Trophoblast cell (in vitro differentiated cells and primary cell): Measurements from ENCODE around the gene TMEM150A.

Experiments
- DNase-seq, 2 donors: peaks; one replicate each; pipeline ENCODE4 v3.0.0-alpha.2; 2016
- H2AFZ ChIP-seq: 2 replicates; pipeline ENCODE4 v1.6.1; 2013; ENCODE audit warnings: low read length, moderate library complexity, mild to moderate bottlenecking; ENCODE audit not compliant: insufficient read depth, poor library complexity
- H2AK5ac ChIP-seq: 2 replicates; pipeline ENCODE4 v1.6.1; 2013; ENCODE audit warnings: mild to moderate bottlenecking, low read length
- H2BK120ac ChIP-seq: 2 replicates; pipeline ENCODE4 v1.6.1; 2013; ENCODE audit warnings: low read length, mild to moderate bottlenecking, moderate library complexity; ENCODE audit not compliant: insufficient read depth, poor library complexity
- H2BK12ac ChIP-seq: 2 replicates; pipeline ENCODE4 v1.6.1; 2013; ENCODE audit warnings: mild to moderate bottlenecking, low read length, moderate library complexity
- H2BK5ac ChIP-seq: 2 replicates; pipeline ENCODE4 v1.6.1; 2013; ENCODE audit warnings: low read length, low read depth, moderate library complexity, mild to moderate bottlenecking; ENCODE audit not compliant: poor library complexity
- H3K14ac ChIP-seq: 2 replicates; pipeline ENCODE4 v1.6.1; 2013; ENCODE audit warnings: mild to moderate bottlenecking, low read length
- H3K18ac ChIP-seq: 2 replicates; pipeline ENCODE4 v1.6.1; 2013; ENCODE audit warnings: mild to moderate bottlenecking, low read length
- H3K23ac ChIP-seq: 2 replicates; pipeline ENCODE4 v1.6.1; 2013; ENCODE audit warnings: low read length
- H3K27ac ChIP-seq: 2 replicates; pipeline ENCODE4 v1.5.1; 2013; ENCODE audit warnings: low read depth, mild to moderate bottlenecking, inconsistent platforms, low read length, moderate library complexity
- H3K27me3 ChIP-seq: 2 replicates; pipeline ENCODE4 v1.6.1; 2013; ENCODE audit warnings: inconsistent platforms, mild to moderate bottlenecking, low read length, moderate library complexity; ENCODE audit not compliant: insufficient read depth
- H3K36me3 ChIP-seq, 2 experiments: 1 replicate in 1 of 2; 2 replicates in 1 of 2; pipeline ENCODE4 v1.6.1; 2013; ENCODE audit warnings: low read length in 2 of 2, mild to moderate bottlenecking in 2 of 2, moderate library complexity in 1 of 2; ENCODE audit not compliant: insufficient read depth in 2 of 2, control insufficient read depth in 1 of 2
- H3K4ac ChIP-seq: 2 replicates; pipeline ENCODE4 v1.6.1; 2013; ENCODE audit warnings: low read depth, mild to moderate bottlenecking, low read length, moderate library complexity
- H3K4me1 ChIP-seq, 2 experiments: 1 replicate in 1 of 2; 2 replicates in 1 of 2; pipeline ENCODE4 v1.6.1; 2013; ENCODE audit warnings: low read length in 2 of 2, mild to moderate bottlenecking in 2 of 2, moderate library complexity in 1 of 2; ENCODE audit not compliant: insufficient read depth in 2 of 2, control insufficient read depth in 1 of 2
- H3K4me2 ChIP-seq: 2 replicates; pipeline ENCODE4 v1.6.1; 2013; ENCODE audit warnings: inconsistent platforms, mild to moderate bottlenecking, low read length, moderate library complexity
- H3K4me3 ChIP-seq: 2 replicates; pipeline ENCODE4 v1.5.1; 2013; ENCODE audit warnings: mild to moderate bottlenecking, low read depth, low read length, inconsistent platforms
- H3K79me1 ChIP-seq: one replicate; pipeline ENCODE4 v1.6.1; 2013; ENCODE audit warnings: low read length
- H3K79me2 ChIP-seq: 2 replicates; pipeline ENCODE4 v1.6.1; 2013; ENCODE audit warnings: low read length, mild to moderate bottlenecking; ENCODE audit not compliant: control insufficient read depth, insufficient read depth, poor library complexity
- H3K9ac ChIP-seq: 2 replicates; pipeline ENCODE4 v1.6.1; 2013; ENCODE audit warnings: mild to moderate bottlenecking, low read length
- H3K9me3 ChIP-seq: 2 replicates; pipeline ENCODE4 v1.6.1; 2013; ENCODE audit warnings: low read depth, mild to moderate bottlenecking, control low read depth, inconsistent platforms, low read length; ENCODE audit not compliant: insufficient read depth
- H4K12ac ChIP-seq: 2 replicates; pipeline ENCODE4 v1.6.1; 2013; ENCODE audit warnings: low read depth, mild to moderate bottlenecking, low read length, moderate library complexity
- H4K8ac ChIP-seq: 2 replicates; pipeline ENCODE4 v1.6.1; 2013; ENCODE audit warnings: low read depth, mild to moderate bottlenecking, low read length, moderate library complexity
- H4K91ac ChIP-seq: one replicate; pipeline ENCODE4 v1.6.1; 2013; ENCODE audit warnings: low read depth, mild to moderate bottlenecking, low read length, moderate library complexity
- WGBS: extraction: QIAGEN DNeasy Blood & Tissue Kit; methylation state at CpG from one replicate; pipeline ENCODE4 v1.1.7; 2013; ENCODE audit warnings: missing lambda C conversion rate; ENCODE audit not compliant: insufficient read length, insufficient coverage; ENCODE audit errors: extremely low coverage; 5-methylcytosine and 5-hydroxymethylcytosine counted together

TMEM150A gene

GRCh38 chr2:85577063-85577385, 25.5 kb downstream of the TMEM150A start:
- H2BK120ac ChIP-seq, result no peak overlapping the region
- H3K79me2 ChIP-seq, result peaks cover 6% of the 10 kb centered on the region
- peak overlapping the region; percentile 21 for H3K4ac ChIP-seq
- H2BK12ac ChIP-seq, result no peak overlapping the region
- no peak overlapping the region for H2BK5ac ChIP-seq
- H3K23ac ChIP-seq, result no peak overlapping the region
- peaks cover 3 to 8% of the 10 kb centered on the region in 2 experiments for H3K36me3 ChIP-seq
- H3K27me3 ChIP-seq, result no peaks in the 10 kb centered on the region
- peak overlapping the region; percentile 58 for H4K8ac ChIP-seq
- no CpG with 5 or more reads among the region's 3 CpGs for WGBS
- peak overlapping the region; percentile 82 for H3K4me2 ChIP-seq
- peaks cover 24 to 25% of the 10 kb centered on the region in 2 experiments for H3K4me1 ChIP-seq
- no peak overlapping the region for H3K9ac ChIP-seq
- H3K9me3 ChIP-seq, result no peaks in the 10 kb centered on the region
- no peak overlapping the region for H3K14ac ChIP-seq
- no peak overlapping the region for H2AK5ac ChIP-seq
- DNase-seq, result no peak
- peak overlapping the region; percentile 57 for H4K91ac ChIP-seq
- no peak overlapping the region for H3K4me3 ChIP-seq
- no peak overlapping the region for H3K18ac ChIP-seq
- peaks cover 4% of the 10 kb centered on the region for H3K79me1 ChIP-seq
- peak overlapping the region; percentile 25 for H2AFZ ChIP-seq
- no peak overlapping the region for H4K12ac ChIP-seq
- no peak overlapping the region for H3K27ac ChIP-seq

DNA sequence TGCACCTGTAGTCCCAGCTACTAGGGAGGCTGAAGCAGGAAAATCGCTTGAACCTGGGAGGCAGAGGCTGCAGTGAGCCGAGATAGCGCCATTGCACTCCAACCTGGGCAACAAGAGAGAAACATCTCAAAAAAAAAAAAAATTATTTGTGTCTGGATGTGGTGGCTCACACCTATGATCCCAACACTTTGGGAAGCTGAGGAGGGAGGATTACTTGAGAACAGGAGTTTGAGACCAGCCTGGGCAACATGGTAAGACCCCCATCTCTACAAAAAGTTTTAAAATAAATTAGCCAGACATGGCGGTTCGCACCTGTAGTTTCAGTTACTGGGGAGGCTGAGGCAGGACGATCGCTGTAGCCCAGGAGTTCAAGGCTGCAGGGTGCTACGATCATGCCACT, 26.8 kb downstream of the TMEM150A start:
- H3K9ac ChIP-seq, result no peak overlapping the region
- peaks cover 24 to 25% of the 10 kb centered on the region in 2 experiments for H3K4me1 ChIP-seq
- peaks cover 0 to 3% of the 10 kb centered on the region in 2 experiments for H3K36me3 ChIP-seq
- H3K4me3 ChIP-seq, result no peak overlapping the region
- no peak overlapping the region for H3K4ac ChIP-seq
- no peak overlapping the region for H3K14ac ChIP-seq
- H4K91ac ChIP-seq, result no peak overlapping the region
- H3K18ac ChIP-seq, result no peak overlapping the region
- no peaks in the 10 kb centered on the region for H3K9me3 ChIP-seq
- H4K8ac ChIP-seq, result no peak overlapping the region
- no peak overlapping the region for H2BK12ac ChIP-seq
- no peak overlapping the region for H3K27ac ChIP-seq
- H2BK5ac ChIP-seq, result no peak overlapping the region
- no peak for DNase-seq
- no peak overlapping the region for H2AK5ac ChIP-seq
- no peak overlapping the region for H3K23ac ChIP-seq
- WGBS, result no CpG with 5 or more reads among the region's 8 CpGs
- H2BK120ac ChIP-seq, result no peak overlapping the region
- H3K79me2 ChIP-seq, result peaks cover 6% of the 10 kb centered on the region
- H2AFZ ChIP-seq, result no peak overlapping the region
- H3K4me2 ChIP-seq, result no peak overlapping the region
- H3K27me3 ChIP-seq, result no peaks in the 10 kb centered on the region
- H4K12ac ChIP-seq, result no peak overlapping the region
- peaks cover 4% of the 10 kb centered on the region for H3K79me1 ChIP-seq

DNA sequence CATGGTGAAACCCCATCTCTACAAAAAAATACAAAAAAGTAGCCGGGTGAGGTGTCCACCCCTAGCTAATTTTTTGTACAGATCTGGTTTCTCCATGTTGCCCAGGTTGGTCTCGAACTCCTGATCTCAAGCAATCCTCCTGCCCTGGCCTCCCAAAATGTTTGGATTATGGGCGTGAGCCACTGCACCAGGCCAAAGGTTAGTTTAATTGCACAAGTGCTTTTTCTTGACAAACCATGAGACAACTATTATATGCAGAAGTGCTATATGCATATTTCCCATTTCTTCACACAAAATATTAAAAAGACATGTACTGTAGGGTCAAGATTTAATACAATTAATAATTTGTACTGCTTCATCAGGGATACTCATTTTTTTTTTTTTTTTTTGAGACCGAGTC, 36.2 kb downstream of the TMEM150A start:
- Histone ChIP-seq H2AFZ (no peak overlapping the region), H3K9ac (no peak overlapping the region), H3K4me1 (no peaks in the 10 kb centered on the region), H3K27me3 (no peaks in the 10 kb centered on the region), H3K79me1 (peaks cover 4% of the 10 kb centered on the region), H3K4ac (no peak overlapping the region), H3K4me2 (no peak overlapping the region), H3K23ac (no peak overlapping the region), H3K36me3 (no peaks in the 10 kb centered on the region), H3K18ac (no peak overlapping the region), H2AK5ac (no peak overlapping the region), H3K9me3 (no peaks in the 10 kb centered on the region), H4K91ac (no peak overlapping the region), H3K79me2 (peaks cover 2% of the 10 kb centered on the region), H2BK120ac (no peak overlapping the region), H3K4me3 (no peak overlapping the region), H3K14ac (no peak overlapping the region), H2BK12ac (no peak overlapping the region), H4K8ac (no peak overlapping the region), H2BK5ac (no peak overlapping the region), H3K27ac (no peak overlapping the region), H4K12ac (no peak overlapping the region)
- no peak for DNase-seq
- WGBS, result no CpG with 5 or more reads among the region's 4 CpGs

DNA sequence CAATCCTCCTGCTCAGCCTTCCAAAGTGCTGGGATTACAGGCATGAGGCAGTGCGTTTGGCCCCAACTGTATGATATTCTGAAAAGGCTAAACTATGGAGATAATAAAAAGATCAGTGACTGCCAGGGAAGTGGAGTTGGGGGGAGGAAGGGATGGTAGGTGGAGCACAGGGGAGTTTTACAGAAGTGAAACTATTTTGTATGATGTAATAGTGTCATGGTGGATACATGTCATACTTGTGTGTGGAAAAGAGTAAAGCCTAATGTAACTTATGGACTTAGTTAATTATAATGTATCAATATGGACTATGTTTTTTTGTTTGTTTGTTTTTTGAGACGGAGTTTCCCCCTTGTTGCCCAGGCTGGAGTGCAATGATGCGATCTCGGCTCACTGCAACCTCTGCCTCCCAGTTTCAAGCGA, 38.3 kb downstream of the TMEM150A start:
- DNase-seq, result no peak
- Histone ChIP-seq H3K18ac (no peak overlapping the region), H2BK5ac (no peak overlapping the region), H3K79me2 (peaks cover 6% of the 10 kb centered on the region), H2BK120ac (no peak overlapping the region), H2BK12ac (no peak overlapping the region), H3K4me2 (no peak overlapping the region), H3K9me3 (no peaks in the 10 kb centered on the region), H3K36me3 (no peaks in the 10 kb centered on the region), H2AK5ac (no peak overlapping the region), H4K91ac (no peak overlapping the region), H3K4me1 (no peaks in the 10 kb centered on the region), H4K8ac (no peak overlapping the region), H3K27me3 (no peaks in the 10 kb centered on the region), H4K12ac (no peak overlapping the region), H3K23ac (no peak overlapping the region), H3K14ac (no peak overlapping the region), H2AFZ (no peak overlapping the region), H3K4me3 (no peak overlapping the region), H3K27ac (no peak overlapping the region), H3K4ac (no peak overlapping the region), H3K79me1 (peaks cover 5% of the 10 kb centered on the region), H3K9ac (no peak overlapping the region)
- no CpG with 5 or more reads among the region's 5 CpGs for WGBS
